Panc1 (cell line): ENCODE results near the gene GJB2. TPM values are rescaled to one million over a fixed set of nuclear protein-coding genes. Genes with fewer than 3 reads are reported as not detected.

ENCODE experiments used
- ATAC-seq: fragments of 200-7000 bp; cut with Tn5 transposase; 2 replicates; pipeline ENCODE4 v1.9.1; 2020; ENCODE audit warnings: mild to moderate bottlenecking, moderate library complexity
- BruUV-seq: library from RNA; stranded (reverse); fragments of 400-500 nt; replicated peaks from 2 replicates; lab custom pipeline; 2021; lab: Mats Ljungman, UMichigan
- CTCF ChIA-PET: fragments of 300-600 bp; sonication (Branson Sonifier 250); formaldehyde crosslinking; loops from one replicate; lab custom pipeline; 2022; ENCODE audit warnings: antibody characterized with exemption; lab: Charles Lee
- POLR2A ChIA-PET: fragments of 300-600 bp; sonication (Branson Sonifier 250); formaldehyde crosslinking; loops from one replicate; lab custom pipeline; 2022; ENCODE audit warnings: antibody characterized with exemption; lab: Charles Lee
- DNase-seq: peaks from one replicate; pipeline ENCODE4 v3.0.0-alpha.2; 2010; ENCODE audit warnings: low read depth, low spot score
- H3K27ac ChIP-seq: 2 replicates; pipeline ENCODE4 v1.5.1; 2011; ENCODE audit warnings: mild to moderate bottlenecking, low read length, inconsistent platforms
- H3K27me3 ChIP-seq: fragments of 200-500 bp; sonication (Bioruptor generic); 2 replicates; pipeline ENCODE4 v1.6.0; 2014; ENCODE audit warnings: low read length, inconsistent platforms; ENCODE audit not compliant: control insufficient read depth, insufficient read depth
- H3K36me3 ChIP-seq: fragments of 200-500 bp; sonication (Bioruptor generic); 2 replicates; pipeline ENCODE4 v1.5.1; 2014; ENCODE audit warnings: inconsistent platforms, mild to moderate bottlenecking, low read length, moderate library complexity; ENCODE audit not compliant: control insufficient read depth, insufficient read depth
- H3K4me1 ChIP-seq: 2 replicates; pipeline ENCODE4 v1.5.1; 2011; ENCODE audit warnings: inconsistent platforms, mild to moderate bottlenecking, low read length, moderate library complexity; ENCODE audit not compliant: control insufficient read depth, insufficient read depth
- H3K4me3 ChIP-seq, 2 experiments: 2 replicates each; pipeline ENCODE4 v1.5.1; 2011 to 2012; ENCODE audit warnings: low read depth in 2 of 2, low read length in 2 of 2, mild to moderate bottlenecking in 2 of 2, inconsistent platforms in 1 of 2, moderate library complexity in 1 of 2
- H3K9me3 ChIP-seq: fragments of 200-500 bp; sonication (Bioruptor generic); 2 replicates; pipeline ENCODE4 v1.5.1; 2014; ENCODE audit warnings: low read depth, mild to moderate bottlenecking, inconsistent platforms, low read length, moderate library complexity; ENCODE audit not compliant: control insufficient read depth, insufficient read depth
- POLR2AphosphoS5 ChIP-seq: IDR thresholded peaks from 2 replicates; pipeline ENCODE4 v1.6.1; 2012; ENCODE audit warnings: mild to moderate bottlenecking, low read depth, low read length, moderate library complexity
- SIN3A ChIP-seq: IDR thresholded peaks from 2 replicates; pipeline ENCODE4 v1.6.1; 2012; ENCODE audit warnings: low read depth, mild to moderate bottlenecking, low read length, moderate library complexity, borderline replicate concordance; ENCODE audit not compliant: insufficient read depth
- TCF7L2 ChIP-seq: IDR thresholded peaks from 2 replicates; pipeline ENCODE4 v1.6.1; 2011; ENCODE audit warnings: mild to moderate bottlenecking, low read depth, low read length, inconsistent platforms
- in situ Hi-C: cut with HindIII; loops from 2 replicates; pipeline ENCODE4 v1.10.0; 2016; ENCODE audit warnings: low sequenced_read_pairs, low pct_unique_long_range_greater_than_20kb
- intact Hi-C: fragments of 100-400 bp; cut with micrococcal nuclease; formaldehyde crosslinking; loops from one replicate; pipeline ENCODE4 v1.10.0; 2022; ENCODE audit not compliant: unreplicated experiment
- total RNA-seq: library from RNA; stranded (reverse); gene quantifications from one replicate; pipeline ENCODE4 v1.2.1, GENCODE V29; 2021; ENCODE audit not compliant: unreplicated experiment
- TF ChIP-seq, protein P1 (sequence below), 2 experiments: IDR thresholded peaks; 2 replicates each; pipeline ENCODE4 v1.6.1; 2011 to 2012; ENCODE audit warnings: low read depth in 2 of 2, control low read depth in 1 of 2, low read length in 1 of 2, mild to moderate bottlenecking in 1 of 2, moderate library complexity in 1 of 2; ENCODE audit not compliant: insufficient read depth in 1 of 2
- TF ChIP-seq, protein P2 (sequence below): fragments of 450-650 bp; IDR thresholded peaks from 2 replicates; pipeline ENCODE4 v1.5.1; 2017; ENCODE audit warnings: mild to moderate bottlenecking

The GJB2 gene
- total RNA-seq, 1 experiment from 2014 or later, result 54.2 TPM

GRCh38 chr13:20170921-20171320 lies 21.8 kb downstream of the GJB2 start:
- Histone ChIP-seq H3K27ac (no peak overlapping the region), H3K36me3 (no peaks in the 10 kb centered on the region), H3K27me3 (no peaks in the 10 kb centered on the region), H3K4me3 (no peak overlapping the region), H3K4me1 (0 out of 2 replicates have a peak, but pooled peaks cover 5% of the 10 kb centered on the region), H3K9me3 (no peaks in the 10 kb centered on the region)
- TF ChIP-seq TCF7L2 (no peak), POLR2AphosphoS5 (no peak), SIN3A (no peak)
- TF ChIP-seq, protein P1, sequence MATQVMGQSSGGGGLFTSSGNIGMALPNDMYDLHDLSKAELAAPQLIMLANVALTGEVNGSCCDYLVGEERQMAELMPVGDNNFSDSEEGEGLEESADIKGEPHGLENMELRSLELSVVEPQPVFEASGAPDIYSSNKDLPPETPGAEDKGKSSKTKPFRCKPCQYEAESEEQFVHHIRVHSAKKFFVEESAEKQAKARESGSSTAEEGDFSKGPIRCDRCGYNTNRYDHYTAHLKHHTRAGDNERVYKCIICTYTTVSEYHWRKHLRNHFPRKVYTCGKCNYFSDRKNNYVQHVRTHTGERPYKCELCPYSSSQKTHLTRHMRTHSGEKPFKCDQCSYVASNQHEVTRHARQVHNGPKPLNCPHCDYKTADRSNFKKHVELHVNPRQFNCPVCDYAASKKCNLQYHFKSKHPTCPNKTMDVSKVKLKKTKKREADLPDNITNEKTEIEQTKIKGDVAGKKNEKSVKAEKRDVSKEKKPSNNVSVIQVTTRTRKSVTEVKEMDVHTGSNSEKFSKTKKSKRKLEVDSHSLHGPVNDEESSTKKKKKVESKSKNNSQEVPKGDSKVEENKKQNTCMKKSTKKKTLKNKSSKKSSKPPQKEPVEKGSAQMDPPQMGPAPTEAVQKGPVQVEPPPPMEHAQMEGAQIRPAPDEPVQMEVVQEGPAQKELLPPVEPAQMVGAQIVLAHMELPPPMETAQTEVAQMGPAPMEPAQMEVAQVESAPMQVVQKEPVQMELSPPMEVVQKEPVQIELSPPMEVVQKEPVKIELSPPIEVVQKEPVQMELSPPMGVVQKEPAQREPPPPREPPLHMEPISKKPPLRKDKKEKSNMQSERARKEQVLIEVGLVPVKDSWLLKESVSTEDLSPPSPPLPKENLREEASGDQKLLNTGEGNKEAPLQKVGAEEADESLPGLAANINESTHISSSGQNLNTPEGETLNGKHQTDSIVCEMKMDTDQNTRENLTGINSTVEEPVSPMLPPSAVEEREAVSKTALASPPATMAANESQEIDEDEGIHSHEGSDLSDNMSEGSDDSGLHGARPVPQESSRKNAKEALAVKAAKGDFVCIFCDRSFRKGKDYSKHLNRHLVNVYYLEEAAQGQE (IDR thresholded peaks at IDR 0.05; ENCODE audit: insufficient read depth in 1 of 2, low read depth in 2 of 2, low read length in 1 of 2), result no peak
- TF ChIP-seq, protein P2, sequence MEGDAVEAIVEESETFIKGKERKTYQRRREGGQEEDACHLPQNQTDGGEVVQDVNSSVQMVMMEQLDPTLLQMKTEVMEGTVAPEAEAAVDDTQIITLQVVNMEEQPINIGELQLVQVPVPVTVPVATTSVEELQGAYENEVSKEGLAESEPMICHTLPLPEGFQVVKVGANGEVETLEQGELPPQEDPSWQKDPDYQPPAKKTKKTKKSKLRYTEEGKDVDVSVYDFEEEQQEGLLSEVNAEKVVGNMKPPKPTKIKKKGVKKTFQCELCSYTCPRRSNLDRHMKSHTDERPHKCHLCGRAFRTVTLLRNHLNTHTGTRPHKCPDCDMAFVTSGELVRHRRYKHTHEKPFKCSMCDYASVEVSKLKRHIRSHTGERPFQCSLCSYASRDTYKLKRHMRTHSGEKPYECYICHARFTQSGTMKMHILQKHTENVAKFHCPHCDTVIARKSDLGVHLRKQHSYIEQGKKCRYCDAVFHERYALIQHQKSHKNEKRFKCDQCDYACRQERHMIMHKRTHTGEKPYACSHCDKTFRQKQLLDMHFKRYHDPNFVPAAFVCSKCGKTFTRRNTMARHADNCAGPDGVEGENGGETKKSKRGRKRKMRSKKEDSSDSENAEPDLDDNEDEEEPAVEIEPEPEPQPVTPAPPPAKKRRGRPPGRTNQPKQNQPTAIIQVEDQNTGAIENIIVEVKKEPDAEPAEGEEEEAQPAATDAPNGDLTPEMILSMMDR, result no peak
- ATAC-seq, result no peak
- POLR2A ChIA-PET, result no interaction called here
- no peak for DNase-seq
- in situ Hi-C loops (no loop called here), intact Hi-C loops (no loop called here)
- CTCF ChIA-PET, result no interaction called here
- BruUV-seq, result no TSS peak

DNA sequence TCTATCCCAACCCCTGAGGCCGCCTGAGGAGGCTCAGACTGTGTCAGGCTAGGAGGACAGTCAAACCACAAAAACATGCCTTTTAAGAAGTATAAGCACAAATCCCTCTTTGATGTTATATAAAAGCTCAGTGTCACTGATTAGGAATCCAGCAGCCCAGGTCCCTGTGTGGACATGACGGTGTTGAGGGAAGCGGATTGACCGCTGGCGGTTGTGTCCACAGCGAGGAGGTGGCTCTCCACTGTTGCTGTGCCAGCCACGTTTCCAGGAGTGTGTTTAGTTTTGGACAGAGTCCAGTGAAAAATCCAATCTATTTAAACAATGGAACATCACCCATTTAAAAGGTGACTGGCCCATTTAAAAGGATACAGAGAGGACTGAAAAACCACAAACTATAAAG lies 24.3 kb downstream of the GJB2 start:
- H3K9me3 ChIP-seq, result no peaks in the 10 kb centered on the region
- no peak overlapping the region for H3K27ac ChIP-seq
- no peaks in the 10 kb centered on the region for H3K27me3 ChIP-seq
- ChIA-PET POLR2A (no interaction called here), CTCF (no interaction called here)
- intact Hi-C loops, result no loop called here
- H3K36me3 ChIP-seq, result no peaks in the 10 kb centered on the region
- H3K4me3 ChIP-seq, result no peak overlapping the region
- H3K4me1 ChIP-seq, result 0 out of 2 replicates have a peak, but pooled peaks cover 3% of the 10 kb centered on the region
- no peak for DNase-seq
- TF ChIP-seq, protein P2, result no peak
- no peak for TF ChIP-seq SIN3A
- no peak for ATAC-seq
- BruUV-seq, result no TSS peak
- in situ Hi-C loops, result no loop called here
